SK-N-SH treated with all-trans-retinoic acid at 6 μM for 48 hours (cell line): ENCODE data around the gene C6orf120.

Experiments
- ESRRG ChIP-seq: fragments of 250-450 bp; sonication (Bioruptor Pico); IDR thresholded peaks from 2 replicates; pipeline ENCODE4 v1.6.1; 2021; ENCODE audit warnings: mild to moderate bottlenecking
- GLIS3 ChIP-seq: fragments of 250-450 bp; sonication (Bioruptor Pico); IDR thresholded peaks from 2 replicates; pipeline ENCODE4 v1.5.0; 2020; ENCODE audit warnings: mild to moderate bottlenecking, moderate library complexity
- PATZ1 ChIP-seq: fragments of 250-450 bp; sonication (Bioruptor Pico); IDR thresholded peaks from 2 replicates; pipeline ENCODE4 v1.8.0; 2020; ENCODE audit warnings: mild to moderate bottlenecking, moderate library complexity, borderline replicate concordance

GRCh38 chr6:169722362-169723199 lies 20.7 kb downstream of the C6orf120 start:
- TF ChIP-seq ESRRG (CRISPR knock-in tag) (no peak), PATZ1 (CRISPR knock-in tag) (no peak; the same call in 1 of the 2 replicates), GLIS3 (no peak)
